Astrocyte of the cerebellum (primary cell): ENCODE results near the gene PSMD8.

Experiments used
- DNase-seq: peaks from one replicate; pipeline ENCODE4 v3.0.0-alpha.2; 2011; ENCODE audit warnings: low read depth
- H3K4me3 ChIP-seq: 2 replicates; pipeline ENCODE4 v1.5.1; 2011; ENCODE audit warnings: mild to moderate bottlenecking, low read depth, low read length, moderate library complexity
- in situ Hi-C: cut with HindIII; loops from 2 replicates; pipeline ENCODE4 v1.10.0; 2017; ENCODE audit warnings: low sequenced_read_pairs
- TF ChIP-seq, protein P1 (sequence below): IDR thresholded peaks from 2 replicates; pipeline ENCODE4 v1.5.1; 2012; ENCODE audit warnings: low read length, low read depth, moderate library complexity, mild to moderate bottlenecking; ENCODE audit errors: missing control alignments

Gene PSMD8

DNA sequence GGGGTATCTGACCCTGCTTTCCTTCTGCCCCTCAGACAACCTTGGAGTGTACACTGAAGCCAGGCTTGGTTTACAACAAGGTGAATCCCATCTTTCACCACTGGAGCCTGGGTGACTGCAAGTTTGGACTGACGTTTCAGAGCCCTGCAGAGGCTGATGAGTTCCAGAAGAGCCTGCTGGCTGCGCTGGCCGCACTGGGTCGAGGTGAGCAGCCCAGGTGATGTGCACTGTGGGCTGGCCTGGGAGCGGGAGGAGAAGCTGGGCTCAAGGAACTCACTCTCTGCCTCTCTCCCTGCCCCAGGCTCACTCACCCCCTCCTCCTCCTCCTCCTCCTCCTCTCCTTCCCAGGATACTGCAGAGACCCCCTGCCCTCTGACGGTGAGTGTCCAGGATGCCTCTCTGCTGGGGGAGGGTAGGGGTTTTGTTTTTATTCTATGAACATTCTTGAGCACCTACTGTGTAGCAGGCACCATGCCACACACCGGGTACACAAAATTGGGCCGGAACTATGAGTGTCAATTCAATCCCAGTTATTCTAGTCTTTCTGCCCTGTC lies 17.6 kb downstream of the PSMD8 start:
- TF ChIP-seq, protein P1, sequence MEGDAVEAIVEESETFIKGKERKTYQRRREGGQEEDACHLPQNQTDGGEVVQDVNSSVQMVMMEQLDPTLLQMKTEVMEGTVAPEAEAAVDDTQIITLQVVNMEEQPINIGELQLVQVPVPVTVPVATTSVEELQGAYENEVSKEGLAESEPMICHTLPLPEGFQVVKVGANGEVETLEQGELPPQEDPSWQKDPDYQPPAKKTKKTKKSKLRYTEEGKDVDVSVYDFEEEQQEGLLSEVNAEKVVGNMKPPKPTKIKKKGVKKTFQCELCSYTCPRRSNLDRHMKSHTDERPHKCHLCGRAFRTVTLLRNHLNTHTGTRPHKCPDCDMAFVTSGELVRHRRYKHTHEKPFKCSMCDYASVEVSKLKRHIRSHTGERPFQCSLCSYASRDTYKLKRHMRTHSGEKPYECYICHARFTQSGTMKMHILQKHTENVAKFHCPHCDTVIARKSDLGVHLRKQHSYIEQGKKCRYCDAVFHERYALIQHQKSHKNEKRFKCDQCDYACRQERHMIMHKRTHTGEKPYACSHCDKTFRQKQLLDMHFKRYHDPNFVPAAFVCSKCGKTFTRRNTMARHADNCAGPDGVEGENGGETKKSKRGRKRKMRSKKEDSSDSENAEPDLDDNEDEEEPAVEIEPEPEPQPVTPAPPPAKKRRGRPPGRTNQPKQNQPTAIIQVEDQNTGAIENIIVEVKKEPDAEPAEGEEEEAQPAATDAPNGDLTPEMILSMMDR, result no peak
- in situ Hi-C loops, result no loop called here
- no peak for DNase-seq
- no peak overlapping the region for H3K4me3 ChIP-seq

DNA sequence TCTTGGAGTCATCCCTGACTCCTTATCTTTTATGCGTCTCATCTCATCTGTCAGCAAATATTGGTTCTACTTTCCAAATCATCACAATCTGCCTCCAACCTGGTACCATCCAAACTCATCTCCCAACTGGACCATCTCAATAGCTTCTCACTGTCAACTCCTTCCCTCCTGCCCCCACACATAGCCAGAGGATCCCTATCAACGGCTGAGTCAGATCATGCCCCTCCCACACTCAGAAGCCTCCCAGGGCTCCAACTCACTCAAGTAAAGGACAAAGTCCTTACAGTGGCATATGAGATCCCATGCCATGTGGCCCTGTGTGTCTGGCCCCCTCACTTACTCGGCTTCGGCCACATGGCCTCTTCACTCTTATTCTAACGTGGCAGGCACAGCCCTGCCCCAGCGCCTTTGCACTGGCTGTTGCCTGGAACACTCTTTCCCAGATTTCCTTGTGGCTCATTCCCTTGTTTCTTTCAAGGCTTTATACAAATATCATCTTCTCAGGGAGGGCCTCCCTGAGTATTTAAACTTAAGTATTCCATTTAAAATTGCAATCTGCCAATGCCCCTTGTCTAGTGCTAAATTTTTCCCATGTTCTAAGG lies 18.4 kb downstream of the PSMD8 start:
- H3K4me3 ChIP-seq, result no peak overlapping the region
- in situ Hi-C loops, result no loop called here
- no peak for DNase-seq
- TF ChIP-seq, protein P1, result no peak

DNA sequence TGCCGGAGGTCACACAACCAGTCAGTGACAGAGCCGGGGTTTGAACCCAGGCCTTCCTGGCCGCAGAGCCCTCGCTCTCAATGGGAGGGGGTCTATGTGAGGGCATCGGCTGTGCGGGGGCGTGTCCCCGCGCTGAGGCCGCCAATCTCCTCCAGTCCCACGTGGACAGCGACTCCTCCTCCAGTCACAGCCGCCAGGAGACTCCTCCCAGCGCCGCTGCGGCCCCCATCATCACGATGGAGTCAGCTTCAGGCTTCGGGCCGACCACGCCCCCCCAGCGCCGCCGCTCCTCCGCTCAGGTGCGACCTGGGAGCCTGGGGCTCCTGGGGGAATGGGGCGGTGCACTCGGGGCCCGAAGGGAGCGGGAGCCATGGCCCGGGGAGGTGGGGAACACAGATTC lies 20.1 kb downstream of the PSMD8 start:
- in situ Hi-C loops, result no loop called here
- H3K4me3 ChIP-seq, result no peak overlapping the region
- no peak for DNase-seq
- TF ChIP-seq, protein P1, result no peak

DNA sequence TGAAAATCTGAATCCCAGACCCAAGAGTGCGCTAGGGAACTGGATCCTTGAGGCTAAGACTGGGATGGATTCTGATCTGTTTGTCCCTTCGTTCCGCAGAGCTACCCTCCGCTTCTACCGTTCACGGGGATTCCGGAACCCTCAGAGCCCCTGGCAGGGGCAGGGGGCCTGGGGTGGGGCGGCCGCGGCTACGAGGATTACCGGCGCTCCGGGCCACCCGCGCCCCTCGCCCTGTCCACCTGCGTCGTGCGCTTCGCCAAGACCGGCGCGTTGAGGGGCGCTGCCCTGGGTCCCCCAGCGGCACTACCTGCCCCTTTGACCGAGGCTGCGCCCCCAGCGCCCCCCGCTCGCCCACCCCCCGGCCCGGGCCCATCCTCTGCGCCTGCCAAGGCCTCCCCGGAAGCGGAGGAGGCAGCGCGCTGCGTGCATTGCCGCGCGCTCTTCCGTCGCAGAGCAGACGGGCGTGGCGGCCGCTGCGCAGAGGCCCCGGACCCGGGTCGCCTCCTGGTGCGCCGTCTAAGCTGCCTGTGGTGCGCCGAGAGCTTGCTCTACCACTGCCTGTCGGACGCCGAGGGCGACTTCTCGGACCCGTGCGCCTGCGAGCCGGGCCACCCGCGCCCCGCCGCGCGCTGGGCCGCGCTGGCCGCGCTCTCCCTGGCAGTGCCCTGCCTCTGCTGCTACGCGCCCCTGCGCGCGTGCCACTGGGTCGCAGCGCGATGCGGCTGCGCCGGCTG lies 21.2 kb downstream of the PSMD8 start:
- TF ChIP-seq, protein P1, result no peak
- DNase-seq, result no peak
- H3K4me3 ChIP-seq, result no peak overlapping the region
- in situ Hi-C loops, result no loop called here

DNA sequence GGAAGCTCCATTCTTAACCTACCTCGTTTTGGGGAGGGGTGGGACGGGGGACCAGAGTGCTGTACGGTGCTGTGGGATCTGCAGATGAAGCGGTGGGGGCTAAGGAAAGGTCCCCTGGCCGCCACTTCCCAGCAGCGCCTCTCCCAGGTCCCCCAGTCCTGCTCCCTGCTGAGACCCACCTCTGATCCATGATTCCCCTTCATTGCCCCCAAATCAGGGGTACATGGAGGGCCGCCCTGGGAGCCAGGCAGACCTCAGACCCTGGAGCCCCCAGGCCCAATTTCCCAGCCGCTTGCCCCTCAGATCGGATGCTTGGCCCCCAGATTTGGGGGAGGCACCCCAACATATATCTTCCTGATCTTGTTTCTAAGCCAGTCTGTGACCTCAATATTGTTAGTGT lies 24.7 kb downstream of the PSMD8 start:
- no peak overlapping the region for H3K4me3 ChIP-seq
- in situ Hi-C loops, result no loop called here
- TF ChIP-seq, protein P1, result no peak
- no peak for DNase-seq

DNA sequence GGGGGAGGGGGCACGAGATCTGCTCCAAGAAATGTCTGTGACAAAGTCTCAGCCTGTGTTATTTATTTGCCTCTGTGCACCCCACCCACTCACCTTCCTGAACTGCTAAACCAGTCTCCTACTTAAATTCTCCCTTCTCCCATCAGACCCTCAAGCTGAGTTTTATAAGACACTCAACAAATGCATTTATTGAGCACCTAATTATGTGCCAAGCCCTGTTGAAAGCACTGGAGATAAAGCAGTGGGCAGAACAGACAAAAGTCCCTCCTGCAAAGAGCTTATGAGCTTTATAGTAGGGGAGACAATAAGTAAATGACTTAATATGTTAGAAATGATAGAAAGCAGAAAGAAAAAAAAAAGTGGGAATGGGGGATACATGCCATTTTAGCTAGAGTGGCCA lies 25.2 kb downstream of the PSMD8 start:
- H3K4me3 ChIP-seq, result no peak overlapping the region
- in situ Hi-C loops, result no loop called here
- DNase-seq, result no peak
- TF ChIP-seq, protein P1, result no peak
